Spleen (tissue), 11 donors: ENCODE data around the gene HECW1. TPM values are rescaled to one million over a fixed set of nuclear protein-coding genes. Genes with fewer than 3 reads are reported as not detected.

ENCODE experiments used
- DNase-seq: peaks from one replicate; pipeline ENCODE4 v3.0.0-alpha.2; 2020
- H3K27ac ChIP-seq, 8 donors: fragments of 200-600 bp; sonication (generic) in 7 of 8; 1 replicate in 4 of 8; 2 replicates in 4 of 8; pipeline versions ENCODE4 v1.5.0 to v1.8.0; 2016 to 2021; ENCODE audit warnings: inconsistent platforms in 4 of 8, mild to moderate bottlenecking in 4 of 8, moderate library complexity in 1 of 8
- H3K27me3 ChIP-seq, 7 donors: fragments of 200-600 bp; sonication (generic) in 6 of 7; replicated peaks in 1 of 7; 1 replicate in 4 of 7; 2 replicates in 3 of 7; pipeline versions ENCODE4 v1.5.0 to v1.8.0; 2016 to 2021; ENCODE audit warnings: inconsistent platforms in 3 of 7, mild to moderate bottlenecking in 1 of 7
- H3K36me3 ChIP-seq, 6 donors: fragments of 200-600 bp; sonication (generic) in 5 of 6; 1 replicate in 4 of 6; 2 replicates in 2 of 6; pipeline versions ENCODE4 v1.5.0 to v1.8.0; 2016 to 2021; ENCODE audit warnings: inconsistent platforms in 2 of 6
- H3K4me1 ChIP-seq, 6 donors: fragments of 200-600 bp; sonication (generic) in 5 of 6; 1 replicate in 3 of 6; 2 replicates in 3 of 6; pipeline versions ENCODE4 v1.5.0 to v1.8.0; 2016 to 2021; ENCODE audit warnings: inconsistent platforms in 3 of 6
- H3K4me3 ChIP-seq, 8 donors: fragments of 200-600 bp; sonication (generic) in 7 of 8; 1 replicate in 4 of 8; 2 replicates in 4 of 8; pipeline versions ENCODE4 v1.5.0 to v1.8.0; 2016 to 2021; ENCODE audit warnings: inconsistent platforms in 4 of 8, mild to moderate bottlenecking in 4 of 8, moderate library complexity in 2 of 8
- H3K9me3 ChIP-seq, 8 donors: fragments of 200-600 bp; sonication (generic) in 7 of 8; 1 replicate in 4 of 8; 2 replicates in 4 of 8; pipeline versions ENCODE4 v1.5.0 to v1.8.0; 2016 to 2021; ENCODE audit warnings: inconsistent platforms in 4 of 8
- CTCF ChIP-seq, 11 experiments: fragments of 200-600 bp in 7 of 11; fragments of 450-650 bp in 4 of 11; sonication (generic) in 4 of 11; IDR thresholded peaks in 8 of 11; conservative IDR thresholded peaks in 3 of 11; 1 replicate in 7 of 11; 2 replicates in 4 of 11; pipeline versions ENCODE4 v1.4.0 to v1.8.0; 2016 to 2021; ENCODE audit warnings: antibody characterized with exemption in 11 of 11, inconsistent platforms in 4 of 11, mild to moderate bottlenecking in 1 of 11
- POLR2A ChIP-seq, 3 donors: fragments of 450-650 bp; IDR thresholded peaks; one replicate each; pipeline ENCODE4 v1.5.1; 2017; ENCODE audit warnings: antibody characterized with exemption in 3 of 3, mild to moderate bottlenecking in 1 of 3
- POLR2AphosphoS5 ChIP-seq, 3 donors: sonication (generic); formaldehyde crosslinking; IDR thresholded peaks; one replicate each; pipeline ENCODE4 v1.5.1; 2017; ENCODE audit warnings: antibody characterized with exemption in 3 of 3
- WGBS, 5 donors: extraction: QIAGEN DNeasy Blood & Tissue Kit in 3 of 5; methylation state at CpG; one replicate each; pipeline versions ENCODE4 v1.1.5 to v1.1.7; 2013 to 2018; 5-methylcytosine and 5-hydroxymethylcytosine counted together
- intact Hi-C: fragments of 100-400 bp; cut with DNase I; formaldehyde crosslinking; loops from one replicate; pipeline ENCODE4 v1.15.0; 2023; ENCODE audit warnings: low total_unique reads
- polyA plus RNA-seq, 3 donors: library from polyadenylated mRNA; stranded (reverse); fragments of 200-250 nt; gene quantifications; one replicate each; pipeline ENCODE4 v1.2.1, GENCODE V29; 2013
- total RNA-seq, 7 donors: library from RNA; depleted of rRNA in 3 of 7; stranded (reverse); fragments of >200 nt in 3 of 7; fragmentation: NEBNext Ultra II Directional in 4 of 7; extraction: Animal tissue kit (Norgen Biotek cat#: 25700) in 4 of 7; gene quantifications; one replicate each; pipeline versions ENCODE4 v1.1.0 to v1.2.1, GENCODE V29; 2016 to 2021
- donor health status: healthy with polysubstance abuse.
- donor health status: DM: no; HTN: no; CAD: no; lungs with moderate emphysema.
- donor health status: DM: no; HTN: no; CAD: no.
- donor health status: Bipolar disorder and iron deficiency.
- donor health status: healthy.
- donor health status: DM: no; HTN: no; CAD: no.
- donor health status: DM: yes; HTN: yes; CAD: no.

HECW1 gene
- total and polyA plus RNA-seq, 10 donors, result 0.03 to 1.5 (median 0.40) TPM; not detected in 1

GRCh38 chr7:43458330-43459018, 346.0 kb downstream of the HECW1 start:
- intact Hi-C loops, result no loop called here
- Histone ChIP-seq H3K4me3 (no peak overlapping the region), H3K36me3 (no peaks in the 10 kb centered on the region), H3K27me3 (peaks cover 0 to 8% (median 0%) of the 10 kb centered on the region in 7 donors), H3K27ac (peak overlapping the region in 1 of 8 donors; percentile 44), H3K9me3 (no peaks in the 10 kb centered on the region), H3K4me1 (peaks cover 0 to 7% (median 0%) of the 10 kb centered on the region in 6 donors)
- TF ChIP-seq CTCF (IDR thresholded peaks at IDR 0.05 in 8 of 11, conservative IDR thresholded peaks at IDR 0.05 in 3 of 11), result no peak
- no peak for TF ChIP-seq POLR2A (IDR thresholded peaks at IDR 0.05)
- no peak for TF ChIP-seq POLR2AphosphoS5 (IDR thresholded peaks at IDR 0.05)
- 44 to 76% (median 59%) methylated on average over 4 of the region's 4 CpGs for WGBS, 5 donors
- no peak for DNase-seq

GRCh38 chr7:43459019-43459337, 346.5 kb downstream of the HECW1 start:
- Histone ChIP-seq H3K27me3 (peaks cover 0 to 13% (median 0%) of the 10 kb centered on the region in 7 donors), H3K4me3 (no peak overlapping the region), H3K9me3 (no peaks in the 10 kb centered on the region), H3K4me1 (peaks cover 0 to 7% (median 0%) of the 10 kb centered on the region in 6 donors), H3K36me3 (no peaks in the 10 kb centered on the region), H3K27ac (peak overlapping the region in 1 of 8 donors; percentile 44)
- DNase-seq, result no peak
- intact Hi-C loops, result no loop called here
- TF ChIP-seq CTCF (IDR thresholded peaks at IDR 0.05 in 8 of 11, conservative IDR thresholded peaks at IDR 0.05 in 3 of 11) (no peak), POLR2AphosphoS5 (IDR thresholded peaks at IDR 0.05) (no peak), POLR2A (IDR thresholded peaks at IDR 0.05) (no peak)
- 56 to 79% (median 67%) methylated on average over 4 of the region's 4 CpGs for WGBS, 5 donors

- no peak for DNase-seq
- H3K9me3 ChIP-seq, result no peaks in the 10 kb centered on the region
- peaks cover 0 to 3% (median 0%) of the 10 kb centered on the region in 6 donors for H3K4me1 ChIP-seq
- TF ChIP-seq POLR2A (IDR thresholded peaks at IDR 0.05), result no peak
- TF ChIP-seq CTCF (IDR thresholded peaks at IDR 0.05 in 8 of 11, conservative IDR thresholded peaks at IDR 0.05 in 3 of 11), result no peak
- TF ChIP-seq POLR2AphosphoS5 (IDR thresholded peaks at IDR 0.05), result no peak
- peaks cover 0 to 19% (median 0%) of the 10 kb centered on the region in 7 donors for H3K27me3 ChIP-seq
- intact Hi-C loops, result no loop called here
- no peaks in the 10 kb centered on the region for H3K36me3 ChIP-seq
- no peak overlapping the region for H3K27ac ChIP-seq
- 73 to 88% (median 82%) methylated on average over 8 of the region's 8 CpGs for WGBS, 5 donors
- no peak overlapping the region for H3K4me3 ChIP-seq
Observed at GRCh38 chr7:43460733-43461348, 348.4 kb downstream of the HECW1 start.

- H3K27ac ChIP-seq, result no peak overlapping the region
- intact Hi-C loops, result no loop called here
- peaks cover 0 to 19% (median 0%) of the 10 kb centered on the region in 7 donors for H3K27me3 ChIP-seq
- TF ChIP-seq POLR2AphosphoS5 (IDR thresholded peaks at IDR 0.05), result no peak
- TF ChIP-seq POLR2A (IDR thresholded peaks at IDR 0.05), result no peak
- no peak for TF ChIP-seq CTCF (IDR thresholded peaks at IDR 0.05 in 8 of 11, conservative IDR thresholded peaks at IDR 0.05 in 3 of 11)
- DNase-seq, result no peak
- H3K4me1 ChIP-seq, result peaks cover 0 to 9% (median 0%) of the 10 kb centered on the region in 6 donors
- no peaks in the 10 kb centered on the region for H3K36me3 ChIP-seq
- H3K4me3 ChIP-seq, result no peak overlapping the region
- no peaks in the 10 kb centered on the region for H3K9me3 ChIP-seq
- 68 to 80% (median 74%) methylated on average over 5 of the region's 5 CpGs for WGBS, 5 donors
Observed at GRCh38 chr7:43461349-43462024, 349.0 kb downstream of the HECW1 start.
